ENCODE measurements around the gene EPB41. TPM values are rescaled to one million over a fixed set of nuclear protein-coding genes. Genes with fewer than 3 reads are reported as not detected.

Gene EPB41
- polyA plus RNA-seq, 1 of the 3 experiments (the other 2 are of a cell fraction): 7.4 TPM

GRCh38 chr1:29043274-29043965 is 129.1 kb downstream of the EPB41 start:
- no peaks in the 10 kb centered on the region for H3K9me2 ChIP-seq
- peaks cover 4% of the 10 kb centered on the region for H3F3A ChIP-seq (replicated peaks; ENCODE audit: insufficient read depth)
- no peak overlapping the region for H3K4me2 ChIP-seq
- TF ChIP-seq SMC3 (IDR thresholded peaks at IDR 0.05; ENCODE audit: low read depth, low read length): no peak
- H3K4me1 ChIP-seq (ENCODE audit: control insufficient read depth in 1 of 2, insufficient read depth in 2 of 2, low read depth in 1 of 2, low read length in 1 of 2): peaks cover 0 to 2% of the 10 kb centered on the region in 2 experiments; a peak in 2 of 4 replicates
- H2AFZ ChIP-seq (ENCODE audit: low read depth): no peak overlapping the region
- POLR2A ChIA-PET: no interaction called here
- 90% methylated on average over 6 of the region's 6 CpGs for WGBS (ENCODE audit: low lambda C conversion rate)
- no peak overlapping the region for H3K9ac ChIP-seq
- CTCF ChIA-PET: interaction anchor here (0.7 to 29.6 kb wide), 10 partner anchors 9 to 256 kb away, joined by 3 to 737 read pairs (median 4); no protein-coding TSS in a partner anchor
- peaks cover 0 to 3% of the 10 kb centered on the region in 2 experiments for H3K36me3 ChIP-seq (replicated peaks in 1 of 2; ENCODE audit: control insufficient read depth in 1 of 2, insufficient read depth in 2 of 2, low read length in 1 of 2)
- no peaks in the 10 kb centered on the region for H3K79me2 ChIP-seq (ENCODE audit: insufficient read depth)
- H3K27ac ChIP-seq (ENCODE audit: low read depth in 2 of 2, low read length in 1 of 2): peak overlapping the region in 1 of 2 experiments; percentile 2; a peak in 1 of 4 replicates
- H3K4me3 ChIP-seq (ENCODE audit: low read depth in 2 of 2, low read length in 1 of 2): no peak overlapping the region
- DNase-seq: no peak
- H4K20me1 ChIP-seq (ENCODE audit: insufficient read depth): no peaks in the 10 kb centered on the region
- H3K9me3 ChIP-seq: no peaks in the 10 kb centered on the region
- H3K27me3 ChIP-seq (ENCODE audit: insufficient read depth): no peaks in the 10 kb centered on the region

GRCh38 chr1:29044010-29044409 is 129.6 kb downstream of the EPB41 start:
- no peaks in the 10 kb centered on the region for H3K9me3 ChIP-seq
- peaks cover 0 to 3% of the 10 kb centered on the region in 2 experiments for H3K36me3 ChIP-seq (replicated peaks in 1 of 2; ENCODE audit: control insufficient read depth in 1 of 2, insufficient read depth in 2 of 2, low read length in 1 of 2)
- no peaks in the 10 kb centered on the region for H3K9me2 ChIP-seq
- H3K27ac ChIP-seq (ENCODE audit: low read depth in 2 of 2, low read length in 1 of 2): no peak overlapping the region
- H3K9ac ChIP-seq: no peak overlapping the region
- H3K27me3 ChIP-seq (ENCODE audit: insufficient read depth): no peaks in the 10 kb centered on the region
- peaks cover 4% of the 10 kb centered on the region for H3F3A ChIP-seq (replicated peaks; ENCODE audit: insufficient read depth)
- DNase-seq: no peak
- no peak overlapping the region for H2AFZ ChIP-seq (ENCODE audit: low read depth)
- TF ChIP-seq ELF1 (IDR thresholded peaks at IDR 0.05) (no peak), SIN3A (IDR thresholded peaks at IDR 0.05; ENCODE audit: borderline replicate concordance, low read depth, low read length) (no peak), POLR2AphosphoS5 (IDR thresholded peaks at IDR 0.05; ENCODE audit: low read depth, low read length) (no peak), GABPA (IDR thresholded peaks at IDR 0.05; ENCODE audit: low read depth) (no peak), PBX3 (IDR thresholded peaks at IDR 0.05) (no peak), MXI1 (IDR thresholded peaks at IDR 0.05; ENCODE audit: low read depth, low read length) (no peak), EZH2phosphoT487 (IDR thresholded peaks at IDR 0.05; ENCODE audit: borderline replicate concordance, low read depth) (no peak), USF2 (IDR thresholded peaks at IDR 0.05; ENCODE audit: borderline replicate concordance, low read depth, low read length) (no peak), REST (IDR thresholded peaks at IDR 0.05; ENCODE audit: low read depth, low read length) (no peak), CTCF (IDR thresholded peaks at IDR 0.05) (no peak), TAF1 (IDR thresholded peaks at IDR 0.05; ENCODE audit: borderline replicate concordance, low read depth, low read length) (no peak), FOXM1 (IDR thresholded peaks at IDR 0.05; ENCODE audit: low read depth) (no peak), TCF12 (IDR thresholded peaks at IDR 0.05) (no peak), USF1 (IDR thresholded peaks at IDR 0.05; ENCODE audit: borderline replicate concordance, low read depth) (no peak), RAD21 (IDR thresholded peaks at IDR 0.05; ENCODE audit: low read length) (no peak), RXRA (IDR thresholded peaks at IDR 0.05; ENCODE audit: borderline replicate concordance, low read depth) (no peak), EP300 (IDR thresholded peaks at IDR 0.05; ENCODE audit: borderline replicate concordance in 1 of 2, low read depth in 1 of 2, low read length in 1 of 2) (no peak), RCOR1 (IDR thresholded peaks at IDR 0.05; ENCODE audit: low read length) (no peak)
- no peak overlapping the region for H3K4me3 ChIP-seq (ENCODE audit: low read depth in 2 of 2, low read length in 1 of 2)
- ChIA-PET POLR2A (no interaction called here), CTCF (interaction anchor here (1.0 to 29.6 kb wide), 5 partner anchors 9 to 161 kb away, joined by 4 to 737 read pairs (median 4); no protein-coding TSS in a partner anchor)
- H4K20me1 ChIP-seq (ENCODE audit: insufficient read depth): no peaks in the 10 kb centered on the region
- peaks cover 0 to 2% of the 10 kb centered on the region in 2 experiments; a peak in 1 of 4 replicates for H3K4me1 ChIP-seq (ENCODE audit: control insufficient read depth in 1 of 2, insufficient read depth in 2 of 2, low read depth in 1 of 2, low read length in 1 of 2)
- H3K4me2 ChIP-seq: no peak overlapping the region
- no peaks in the 10 kb centered on the region for H3K79me2 ChIP-seq (ENCODE audit: insufficient read depth)

All from SK-N-SH (cell line).